Esophagus squamous epithelium (tissue), 5 donors: ENCODE data around the gene MRPL2. TPM values are rescaled to one million over a fixed set of nuclear protein-coding genes. Genes with fewer than 3 reads are reported as not detected.

Experiments used
- DNase-seq: peaks from one replicate; lab custom pipeline; 2025; lab: John Stamatoyannopoulos, UW
- H3K27ac ChIP-seq, 4 donors: fragments of 200-600 bp; sonication (generic); one replicate each; pipeline ENCODE4 v1.5.1; 2016 to 2019; ENCODE audit warnings: mild to moderate bottlenecking in 1 of 4
- H3K27me3 ChIP-seq, 4 donors: fragments of 200-600 bp; sonication (generic); 1 replicate in 3 of 4; 2 replicates in 1 of 4; pipeline versions ENCODE4 v1.5.1 to v1.6.0; 2017 to 2021; ENCODE audit warnings: antibody characterized with exemption in 1 of 4
- H3K36me3 ChIP-seq, 3 donors: fragments of 200-600 bp; sonication (generic); one replicate each; pipeline ENCODE4 v1.5.1; 2016 to 2019
- H3K4me1 ChIP-seq, 3 donors: fragments of 200-600 bp; sonication (generic); one replicate each; pipeline ENCODE4 v1.5.1; 2017 to 2019
- H3K4me3 ChIP-seq, 4 donors: fragments of 200-600 bp; sonication (generic); 1 replicate in 3 of 4; 2 replicates in 1 of 4; pipeline ENCODE4 v1.5.1; 2016 to 2019; ENCODE audit warnings: mild to moderate bottlenecking in 2 of 4, moderate library complexity in 1 of 4
- H3K9me3 ChIP-seq, 3 donors: fragments of 200-600 bp; sonication (generic); one replicate each; pipeline ENCODE4 v1.5.1; 2016 to 2019
- CTCF ChIP-seq, 6 experiments: fragments of 450-650 bp in 4 of 6; fragments of 200-600 bp in 2 of 6; sonication (generic) in 2 of 6; IDR thresholded peaks; one replicate each; pipeline ENCODE4 v1.5.1; 2016 to 2019; ENCODE audit warnings: antibody characterized with exemption in 6 of 6, mild to moderate bottlenecking in 4 of 6, moderate library complexity in 4 of 6
- POLR2A ChIP-seq, 4 donors: fragments of 450-650 bp; IDR thresholded peaks; one replicate each; pipeline ENCODE4 v1.6.1; 2017; ENCODE audit warnings: antibody characterized with exemption in 4 of 4, mild to moderate bottlenecking in 4 of 4, moderate library complexity in 3 of 4
- WGBS, 2 donors: methylation state at CpG; one replicate each; pipeline ENCODE4 v1.1.5; 2018; 5-methylcytosine and 5-hydroxymethylcytosine counted together
- intact Hi-C: fragments of 100-400 bp; cut with DNase I; formaldehyde crosslinking; loops from one replicate; pipeline ENCODE4 v1.15.0; 2022
- total RNA-seq, 4 donors: library from RNA; depleted of rRNA; stranded (reverse); fragments of >200 nt; gene quantifications; one replicate each; pipeline ENCODE4 v1.1.0, GENCODE V29; 2016
- donor health status: DM: yes; HTN: yes; CAD: no.

The MRPL2 gene
- total RNA-seq, 4 donors from 2014 or later = 23.3 to 29.1 (median 24.5) TPM

- intact Hi-C loops = no loop called here
- Histone ChIP-seq H3K4me1 (no peaks in the 10 kb centered on the region), H3K4me3 (no peak overlapping the region), H3K9me3 (no peaks in the 10 kb centered on the region), H3K27ac (no peak overlapping the region), H3K27me3 (no peaks in the 10 kb centered on the region), H3K36me3 (peaks cover 15 to 100% (median 19%) of the 10 kb centered on the region in 3 donors)
- 58 to 91% methylated on average over 4 of the region's 5 CpGs for WGBS, 2 donors
- TF ChIP-seq POLR2A (IDR thresholded peaks at IDR 0.05) (no peak), CTCF (IDR thresholded peaks at IDR 0.05) (no peak)
- no peak for DNase-seq
These were observed 22.0 kb downstream of the MRPL2 start for GRCh38 chr6:43037197-43037596.

- no peaks in the 10 kb centered on the region for H3K9me3 ChIP-seq
- intact Hi-C loops = no loop called here
- no peak overlapping the region for H3K4me3 ChIP-seq
- H3K27me3 ChIP-seq = no peaks in the 10 kb centered on the region
- peaks cover 15 to 99% (median 19%) of the 10 kb centered on the region in 3 donors for H3K36me3 ChIP-seq
- no peak overlapping the region for H3K27ac ChIP-seq
- DNase-seq = no peak
- WGBS, 2 donors = 88 to 92% methylated on average over 9 of the region's 9 CpGs
- TF ChIP-seq POLR2A (IDR thresholded peaks at IDR 0.05) (no peak), CTCF (IDR thresholded peaks at IDR 0.05) (no peak)
- no peaks in the 10 kb centered on the region for H3K4me1 ChIP-seq
These were observed 22.5 kb downstream of the MRPL2 start for GRCh38 chr6:43036712-43037111.

GRCh38 chr6:43035495-43036194, 23.6 kb downstream of the MRPL2 start:
- no peak overlapping the region for H3K4me3 ChIP-seq
- WGBS, 2 donors = 58 to 64% methylated on average over 3 to 4 of the region's 4 CpGs
- H3K36me3 ChIP-seq = peaks cover 15 to 99% (median 17%) of the 10 kb centered on the region in 3 donors
- no peaks in the 10 kb centered on the region for H3K4me1 ChIP-seq
- H3K27me3 ChIP-seq = no peaks in the 10 kb centered on the region
- H3K9me3 ChIP-seq = no peaks in the 10 kb centered on the region
- TF ChIP-seq CTCF (IDR thresholded peaks at IDR 0.05) = no peak
- TF ChIP-seq POLR2A (IDR thresholded peaks at IDR 0.05) = no peak
- intact Hi-C loops = no loop called here
- no peak for DNase-seq
- H3K27ac ChIP-seq = no peak overlapping the region

GRCh38 chr6:43034190-43034525, 25.1 kb downstream of the MRPL2 start:
- Histone ChIP-seq H3K27me3 (no peaks in the 10 kb centered on the region), H3K4me3 (no peak overlapping the region), H3K36me3 (peaks cover 8 to 99% (median 27%) of the 10 kb centered on the region in 3 donors), H3K4me1 (no peaks in the 10 kb centered on the region), H3K9me3 (no peaks in the 10 kb centered on the region), H3K27ac (no peak overlapping the region)
- 73 to 75% methylated on average over 1 of the region's 2 CpGs for WGBS, 2 donors
- intact Hi-C loops = no loop called here
- TF ChIP-seq CTCF (IDR thresholded peaks at IDR 0.05) = no peak
- TF ChIP-seq POLR2A (IDR thresholded peaks at IDR 0.05) = no peak
- DNase-seq = no peak

GRCh38 chr6:43033496-43034189, 25.6 kb downstream of the MRPL2 start:
- no peak for TF ChIP-seq POLR2A (IDR thresholded peaks at IDR 0.05)
- TF ChIP-seq CTCF (IDR thresholded peaks at IDR 0.05) = no peak
- intact Hi-C loops = no loop called here

More at GRCh38 chr6:43033496-43034189, 25.6 kb downstream of the MRPL2 start:
- H3K4me3 ChIP-seq = no peak overlapping the region
- WGBS, 2 donors = 87 to 100% methylated on average over 2 of the region's 2 CpGs
- H3K4me1 ChIP-seq = no peaks in the 10 kb centered on the region
- H3K36me3 ChIP-seq = peaks cover 13 to 99% (median 29%) of the 10 kb centered on the region in 3 donors
- H3K27me3 ChIP-seq = no peaks in the 10 kb centered on the region
- H3K27ac ChIP-seq = no peak overlapping the region
- H3K9me3 ChIP-seq = no peaks in the 10 kb centered on the region
- no peak for DNase-seq
